Nucleus accumbens (tissue), 56 donors: Measurements from ENCODE around the gene RHEB.

Experiments used
- DNase-seq, 56 donors: peaks; one replicate each; lab custom pipeline; 2025; lab: John Stamatoyannopoulos, UW

Gene RHEB

GRCh38 chr7:151505433-151505832 lies 14.3 kb downstream of the RHEB start:
- no peak for DNase-seq

DNA sequence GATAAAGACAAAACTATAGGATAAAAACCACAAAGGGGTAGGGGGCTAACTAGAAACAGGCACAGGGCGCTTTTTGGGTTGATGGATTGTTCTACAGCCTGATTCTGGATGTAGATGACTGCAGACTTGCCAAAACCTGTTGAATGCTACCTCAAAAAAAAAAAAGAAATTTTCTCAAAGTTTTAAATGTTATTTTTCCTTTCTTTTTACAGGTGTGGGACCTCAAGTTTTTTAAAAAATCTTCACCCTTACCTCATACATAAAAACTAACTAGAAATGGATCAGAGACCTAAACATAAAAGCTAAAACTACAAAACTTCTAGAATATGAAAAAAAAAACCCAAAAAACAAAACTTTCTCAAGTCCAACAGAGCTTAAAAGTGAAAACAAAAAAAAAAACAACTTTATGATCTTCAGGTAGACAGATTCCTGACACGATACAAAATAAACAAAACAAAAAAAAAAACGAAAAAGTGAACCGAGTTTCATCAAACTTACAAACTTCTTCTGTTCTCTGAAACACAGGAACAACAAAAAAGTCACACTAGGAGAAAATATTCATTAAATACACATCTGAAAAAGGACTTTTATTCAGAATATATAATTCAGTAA lies 14.9 kb downstream of the RHEB start:
- DNase-seq: no peak

- no peak for DNase-seq
Observed at GRCh38 chr7:151503902-151504714, 15.6 kb downstream of the RHEB start.

GRCh38 chr7:151501676-151502075 lies 18.0 kb downstream of the RHEB start:
- DNase-seq: no peak

GRCh38 chr7:151498495-151498894 lies 21.2 kb downstream of the RHEB start:
- no peak for DNase-seq

DNA sequence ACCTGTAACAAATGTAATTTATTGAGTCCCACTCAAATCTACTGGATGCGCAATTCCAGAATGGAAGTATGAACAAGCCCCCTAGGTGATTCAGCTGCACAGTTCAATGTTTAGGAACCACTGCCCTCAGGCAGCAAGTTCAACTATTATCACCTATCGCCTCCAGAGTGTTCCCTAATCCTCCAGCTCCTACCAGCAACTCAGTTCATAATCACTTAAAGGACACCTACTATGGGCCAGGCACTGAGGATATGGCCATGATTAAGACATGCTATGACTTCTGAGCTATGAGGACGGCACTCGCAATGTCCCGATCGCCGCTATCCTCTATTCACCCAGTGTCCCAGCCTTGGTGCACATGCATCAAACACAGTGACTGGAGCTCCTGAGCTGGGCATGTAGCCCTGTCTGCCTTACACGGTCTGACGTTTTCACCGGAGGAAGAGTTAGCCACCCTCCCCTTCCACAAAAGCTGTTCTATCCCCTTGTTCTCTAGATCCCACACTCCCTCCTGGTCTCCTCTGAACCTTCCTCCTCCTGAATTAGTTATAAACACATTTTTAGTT lies 22.3 kb downstream of the RHEB start:
- no peak for DNase-seq

DNA sequence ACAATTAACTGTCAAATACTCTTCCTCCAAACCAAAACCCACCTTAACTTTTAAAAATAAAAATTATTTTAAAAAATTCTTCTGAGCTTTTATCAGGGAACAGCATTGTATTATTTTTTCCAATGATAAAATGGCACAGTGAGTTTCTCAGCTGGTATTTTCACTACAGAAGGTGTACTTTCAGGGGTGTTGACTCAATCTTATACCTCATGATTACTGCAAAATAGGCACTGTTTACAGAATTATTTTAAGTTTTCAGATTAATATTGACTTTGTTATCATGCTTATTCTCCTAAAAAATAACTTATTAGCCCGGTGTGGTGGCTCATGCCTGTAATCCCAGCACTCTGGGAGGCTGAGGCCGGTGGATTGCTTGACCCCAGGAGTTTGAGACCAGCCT lies 24.3 kb downstream of the RHEB start:
- no peak for DNase-seq

DNA sequence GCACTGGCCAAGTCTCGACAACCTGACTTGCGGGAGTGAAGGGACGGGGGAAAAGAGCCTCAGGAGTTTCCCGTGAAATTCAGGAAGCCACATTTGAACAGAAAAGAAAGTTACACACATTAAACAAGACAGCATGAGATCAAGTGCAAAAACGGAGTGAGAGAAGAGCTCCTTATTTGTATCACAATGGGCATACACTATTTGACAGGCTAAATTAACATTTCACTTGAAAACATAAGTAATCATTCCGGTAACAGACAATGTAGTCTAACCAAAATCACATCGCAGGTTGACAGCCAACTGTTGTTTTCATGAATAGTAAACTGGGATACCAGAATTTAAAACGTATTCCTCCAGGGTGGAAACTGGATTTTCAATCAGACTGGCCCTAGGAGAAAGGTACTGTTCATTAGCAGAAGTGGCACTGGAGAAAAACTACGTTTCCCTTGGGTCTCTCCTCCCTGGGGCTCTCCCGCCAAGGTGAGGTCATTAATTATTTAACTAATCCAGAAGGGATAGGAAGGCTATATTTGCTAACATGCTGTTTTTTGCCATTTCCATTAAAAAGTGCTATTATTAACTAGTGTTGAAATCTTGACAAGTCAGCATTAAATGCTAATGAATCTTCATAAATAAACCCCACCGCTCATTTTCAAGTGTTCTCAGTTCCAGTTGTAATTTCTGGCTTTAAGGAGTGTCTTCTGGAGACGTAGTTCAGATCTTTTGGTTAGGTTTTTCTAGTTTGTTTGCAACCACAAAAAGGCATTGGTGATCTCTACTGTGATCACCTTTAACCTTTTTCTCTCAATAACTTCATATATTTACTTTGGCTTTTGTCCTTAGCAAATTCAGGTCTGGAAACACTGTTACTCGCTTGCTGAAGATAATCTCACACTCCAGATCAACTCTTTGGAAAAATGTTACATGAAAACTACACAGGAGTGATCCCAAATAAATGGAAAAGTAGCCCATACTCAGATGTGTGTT lies 25.1 kb downstream of the RHEB start:
- no peak for DNase-seq

DNA sequence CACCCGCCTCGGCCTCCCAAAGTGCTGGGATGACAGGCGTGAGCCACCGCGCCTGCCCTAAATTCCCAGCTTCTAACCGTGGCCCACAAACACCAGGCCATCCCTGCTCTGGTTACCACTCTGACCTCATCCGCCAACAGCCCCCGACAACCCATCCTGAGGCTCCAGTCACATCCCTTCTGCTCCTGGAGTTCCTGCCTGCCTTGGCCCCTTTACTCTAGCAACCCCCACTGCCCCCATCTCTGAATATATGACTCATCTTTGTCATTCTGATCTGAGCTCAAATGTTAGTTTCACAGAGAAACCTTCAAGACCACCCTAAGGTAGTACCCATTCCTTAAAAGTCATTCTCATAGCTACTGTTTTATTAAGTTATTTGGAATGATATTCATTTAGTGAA lies 26.6 kb downstream of the RHEB start:
- DNase-seq: no peak

DNA sequence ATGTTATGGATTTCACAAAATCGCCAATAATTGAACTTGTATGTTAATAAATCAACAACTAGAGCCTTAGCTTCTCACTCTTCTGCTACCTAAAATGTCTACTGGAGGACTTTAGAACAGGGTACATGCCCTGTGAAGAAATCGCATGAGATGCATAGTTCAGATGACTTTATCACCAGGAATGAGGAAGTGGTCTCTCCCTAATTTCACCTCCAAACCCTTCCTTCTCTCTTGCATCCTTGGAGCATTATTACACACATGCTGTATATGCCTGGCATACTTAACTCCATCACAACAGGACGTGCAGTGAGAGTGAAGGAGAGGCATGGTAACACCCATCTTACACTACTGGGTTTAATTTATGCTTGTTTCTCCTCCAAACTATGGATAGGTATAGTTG lies 27.8 kb downstream of the RHEB start:
- no peak for DNase-seq

- DNase-seq: no peak
Observed at GRCh38 chr7:151490456-151491105, 29.1 kb downstream of the RHEB start.

DNA sequence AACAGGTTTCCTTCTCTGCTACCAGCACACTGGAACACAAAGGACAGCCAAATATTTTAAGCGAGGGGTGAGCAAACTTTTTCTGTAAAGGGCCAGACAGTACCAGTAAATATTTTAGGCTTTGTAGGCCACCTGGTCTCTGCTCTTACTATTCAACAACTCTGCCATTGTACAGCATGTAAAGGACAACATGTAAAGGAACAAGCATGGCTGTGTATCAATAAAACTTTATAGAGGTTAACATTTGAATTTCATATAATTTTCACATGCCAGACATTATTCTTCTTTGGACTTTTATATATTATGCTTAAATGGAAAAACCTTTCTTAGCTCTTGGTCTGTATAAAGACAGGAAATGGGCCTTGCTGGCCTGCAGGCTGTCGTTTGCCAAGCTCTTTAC lies 30.2 kb downstream of the RHEB start:
- DNase-seq: no peak

DNA sequence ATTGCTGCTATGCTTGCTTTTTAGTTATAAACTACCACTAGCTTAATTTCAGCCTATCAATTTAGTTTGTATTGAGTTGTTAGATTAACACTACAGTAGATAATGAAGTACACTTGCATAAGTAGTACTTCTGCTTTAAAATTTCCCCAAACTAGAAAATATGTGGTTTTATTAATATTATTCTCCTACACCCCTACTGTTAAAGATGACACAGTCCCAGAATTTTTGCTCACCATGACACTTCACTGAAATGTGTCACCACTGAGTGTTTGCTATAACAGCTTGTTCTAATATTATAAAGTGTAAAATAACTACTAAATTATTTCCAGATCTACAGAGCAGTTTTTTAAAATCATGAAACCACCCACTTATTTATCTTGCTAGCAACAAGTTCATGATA lies 31.6 kb downstream of the RHEB start:
- no peak for DNase-seq

DNA sequence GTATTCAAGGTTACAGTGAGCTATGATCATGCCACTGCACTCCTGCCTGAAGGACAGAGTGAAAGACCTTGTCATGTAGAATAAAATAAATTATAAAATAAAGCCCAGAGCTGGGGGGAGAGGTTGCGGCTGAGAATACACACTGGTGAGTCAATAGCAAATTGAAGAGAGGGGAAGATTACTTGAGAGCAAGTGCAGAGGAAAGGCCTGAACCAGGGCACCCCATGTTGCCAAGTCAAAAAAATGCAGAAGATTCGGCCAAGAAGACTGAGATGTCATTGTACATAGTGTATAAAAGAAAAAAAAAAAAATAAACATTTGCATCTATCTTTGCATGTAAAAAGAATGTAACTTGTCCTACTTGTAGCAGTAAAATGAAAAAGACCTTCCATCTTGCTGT lies 32.5 kb downstream of the RHEB start:
- no peak for DNase-seq

DNA sequence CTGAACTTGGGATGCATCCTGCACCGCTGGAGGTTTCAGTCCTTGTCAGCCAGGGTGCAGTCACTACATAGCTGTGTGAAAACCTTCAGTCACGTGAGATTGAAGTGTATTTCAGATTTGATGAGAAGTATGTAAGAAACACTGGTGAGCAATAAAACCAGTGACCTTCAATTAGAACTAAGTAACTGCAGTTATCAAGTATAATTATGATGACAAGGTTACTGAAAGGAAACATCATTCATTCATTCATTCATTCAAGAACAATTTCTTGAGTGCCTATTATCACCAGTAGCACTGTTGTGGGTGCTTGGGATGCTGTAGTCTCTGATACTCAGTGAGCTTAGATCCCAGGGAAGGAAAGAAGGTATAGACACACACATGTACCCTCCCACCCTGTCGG lies 33.6 kb downstream of the RHEB start:
- DNase-seq: no peak

DNA sequence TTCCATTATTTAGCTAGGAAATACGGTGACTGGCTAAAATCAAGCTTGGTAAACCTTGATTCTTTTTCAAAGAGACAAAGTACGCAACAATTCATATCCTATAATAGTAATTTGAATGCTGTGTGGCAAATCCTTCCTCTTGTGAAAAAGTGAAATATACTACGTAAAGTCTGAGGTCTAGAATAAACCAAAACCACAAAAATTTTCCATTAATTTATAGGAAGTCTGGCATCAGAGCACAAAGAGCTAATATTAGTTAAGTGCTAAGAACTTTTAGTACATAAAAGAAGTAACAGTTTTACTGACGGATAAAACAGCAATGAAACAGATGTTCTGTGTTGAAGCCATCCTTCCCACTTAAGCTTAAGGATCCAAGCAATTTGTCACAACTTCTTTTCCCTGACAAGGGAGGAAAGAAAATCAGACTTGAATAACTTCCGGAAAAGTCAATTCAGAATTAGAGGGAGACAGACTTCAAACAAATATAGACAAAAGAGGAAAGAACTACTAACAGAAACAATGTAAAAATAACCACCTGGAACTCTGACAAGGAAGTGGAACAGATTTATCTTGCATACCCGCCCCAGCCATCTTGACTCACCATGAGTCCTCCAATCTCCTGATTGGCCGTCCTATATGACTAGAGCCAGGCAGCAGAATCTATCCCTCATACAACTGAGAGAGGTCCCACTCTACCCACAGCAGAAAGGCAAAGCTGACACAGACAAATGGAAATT lies 34.6 kb downstream of the RHEB start:
- DNase-seq: peak in 1 of 56 donors; percentile 14

GRCh38 chr7:151483711-151483983 lies 36.0 kb downstream of the RHEB start:
- no peak for DNase-seq

DNA sequence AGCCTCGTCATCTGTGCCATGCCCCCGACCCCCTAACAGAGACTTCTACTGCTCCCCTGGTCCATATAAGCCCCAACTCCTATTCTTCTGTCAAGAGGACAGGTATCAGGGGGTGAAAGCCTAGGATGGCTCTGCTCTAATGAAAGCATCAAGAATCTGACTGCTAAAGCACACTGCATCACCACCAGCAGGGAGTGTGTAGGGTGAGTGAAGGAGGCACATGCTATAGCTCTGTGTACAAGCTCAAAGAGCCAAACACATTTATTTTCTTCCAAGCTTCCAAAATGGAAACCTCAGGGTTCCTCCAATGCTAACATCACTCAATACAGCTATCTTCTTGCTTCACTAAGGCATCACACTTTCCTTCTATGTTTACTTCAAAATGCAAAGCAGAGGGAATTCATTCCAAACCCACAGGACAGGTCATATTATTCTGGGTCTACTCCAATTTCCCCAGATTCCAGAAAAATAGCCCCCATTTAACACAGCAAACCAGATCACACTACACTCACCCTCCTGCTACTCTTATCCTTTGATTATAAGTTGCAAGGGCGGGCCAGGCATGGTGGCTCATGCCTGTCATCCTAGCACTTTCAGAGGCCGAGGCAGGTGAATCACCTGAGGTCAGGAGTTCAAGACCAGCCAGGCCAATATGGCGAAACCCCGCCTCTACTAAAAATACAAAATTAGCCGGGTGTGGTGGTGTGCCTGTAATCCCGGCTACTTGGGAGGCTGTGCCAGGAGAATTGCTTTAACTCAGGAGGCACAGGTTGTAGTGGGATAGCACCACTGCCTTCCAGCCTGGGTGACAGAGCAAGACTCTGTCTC lies 36.6 kb downstream of the RHEB start:
- DNase-seq: no peak
